OCI-LY1 (cell line): ENCODE measurements around the gene HNRNPA1.

Source experiments
- EZH2 ChIP-seq: fragments of 200-600 bp; sonication (generic), shearing (Covaris generic); IDR thresholded peaks from 2 replicates; pipeline ENCODE4 v1.8.0; 2017; ENCODE audit warnings: borderline replicate concordance, mixed run types, mild to moderate bottlenecking, antibody characterized with exemption, low read length, moderate library complexity, mixed read lengths
- TF ChIP-seq, protein P1 (sequence below): fragments of 200-600 bp; sonication (generic), shearing (Covaris generic); IDR thresholded peaks from 2 replicates; pipeline ENCODE4 v1.5.1; 2017; ENCODE audit warnings: mild to moderate bottlenecking, antibody characterized with exemption, low read length, moderate library complexity, mixed read lengths

DNA sequence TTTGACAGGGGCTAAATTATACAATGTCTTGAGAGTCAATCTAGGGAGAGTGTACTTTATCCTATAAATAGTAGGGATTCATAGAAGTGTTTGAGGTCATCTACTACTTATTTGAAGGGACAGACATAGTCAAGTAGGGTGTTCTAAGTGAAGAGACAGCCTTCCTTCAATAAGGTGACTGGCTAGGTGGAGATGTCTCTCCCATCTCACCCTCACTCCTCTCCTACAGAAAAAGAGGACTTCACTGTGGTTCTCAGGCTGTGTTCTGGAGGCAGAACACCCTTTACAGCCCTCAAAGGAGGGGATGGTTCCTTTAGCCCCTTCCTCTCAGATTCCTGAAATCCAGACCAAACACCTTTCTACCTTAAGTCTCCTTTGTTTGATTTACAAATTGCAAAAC is 23.1 kb downstream of the HNRNPA1 start:
- TF ChIP-seq, protein P1, sequence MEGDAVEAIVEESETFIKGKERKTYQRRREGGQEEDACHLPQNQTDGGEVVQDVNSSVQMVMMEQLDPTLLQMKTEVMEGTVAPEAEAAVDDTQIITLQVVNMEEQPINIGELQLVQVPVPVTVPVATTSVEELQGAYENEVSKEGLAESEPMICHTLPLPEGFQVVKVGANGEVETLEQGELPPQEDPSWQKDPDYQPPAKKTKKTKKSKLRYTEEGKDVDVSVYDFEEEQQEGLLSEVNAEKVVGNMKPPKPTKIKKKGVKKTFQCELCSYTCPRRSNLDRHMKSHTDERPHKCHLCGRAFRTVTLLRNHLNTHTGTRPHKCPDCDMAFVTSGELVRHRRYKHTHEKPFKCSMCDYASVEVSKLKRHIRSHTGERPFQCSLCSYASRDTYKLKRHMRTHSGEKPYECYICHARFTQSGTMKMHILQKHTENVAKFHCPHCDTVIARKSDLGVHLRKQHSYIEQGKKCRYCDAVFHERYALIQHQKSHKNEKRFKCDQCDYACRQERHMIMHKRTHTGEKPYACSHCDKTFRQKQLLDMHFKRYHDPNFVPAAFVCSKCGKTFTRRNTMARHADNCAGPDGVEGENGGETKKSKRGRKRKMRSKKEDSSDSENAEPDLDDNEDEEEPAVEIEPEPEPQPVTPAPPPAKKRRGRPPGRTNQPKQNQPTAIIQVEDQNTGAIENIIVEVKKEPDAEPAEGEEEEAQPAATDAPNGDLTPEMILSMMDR: no peak
- TF ChIP-seq EZH2: no peak
